DND-41 (cell line): Measurements from ENCODE around the gene ERBB4.

Experiments
- ATAC-seq: fragments of 200-7000 bp; cut with Tn5 transposase; 3 replicates; pipeline ENCODE4 v1.9.1; 2021; ENCODE audit warnings: low read depth; ENCODE audit not compliant: insufficient read depth
- DNase-seq: peaks from one replicate; pipeline ENCODE4 v3.0.0-alpha.2; 2020
- H2AFZ ChIP-seq: 2 replicates; pipeline ENCODE4 v1.6.0; 2012; ENCODE audit warnings: low read depth, low read length
- H3K27ac ChIP-seq: 2 replicates; pipeline ENCODE4 v1.5.1; 2012; ENCODE audit warnings: low read length, inconsistent platforms
- H3K27me3 ChIP-seq: fragments of 200-600 bp; sonication (generic); 2 replicates; pipeline ENCODE4 v1.6.0; 2012; ENCODE audit warnings: low read length, mild to moderate bottlenecking, inconsistent platforms; ENCODE audit not compliant: insufficient read depth, poor library complexity
- H3K36me3 ChIP-seq: 2 replicates; pipeline ENCODE4 v1.5.1; 2012; ENCODE audit warnings: low read length, inconsistent platforms; ENCODE audit not compliant: insufficient read depth
- H3K4me1 ChIP-seq: 2 replicates; pipeline ENCODE4 v1.5.1; 2012; ENCODE audit warnings: mild to moderate bottlenecking, low read length; ENCODE audit not compliant: insufficient read depth
- H3K4me2 ChIP-seq: 2 replicates; pipeline ENCODE4 v1.6.0; 2012; ENCODE audit warnings: mild to moderate bottlenecking, moderate library complexity, low read length, inconsistent platforms; ENCODE audit not compliant: insufficient read depth
- H3K4me3 ChIP-seq, 2 experiments: fragments of 200-600 bp in 1 of 2; shearing (Covaris generic) in 1 of 2; 2 replicates each; pipeline ENCODE4 v1.5.1; 2012 to 2016; ENCODE audit warnings: inconsistent platforms in 2 of 2, low read length in 2 of 2, mild to moderate bottlenecking in 2 of 2, low read depth in 1 of 2, moderate library complexity in 1 of 2
- H3K79me2 ChIP-seq: 2 replicates; pipeline ENCODE4 v1.6.0; 2012; ENCODE audit warnings: low read length, inconsistent platforms; ENCODE audit not compliant: insufficient read depth
- H3K9ac ChIP-seq: 2 replicates; pipeline ENCODE4 v1.6.0; 2012; ENCODE audit warnings: low read depth, mild to moderate bottlenecking, inconsistent platforms, low read length, moderate library complexity
- H3K9me3 ChIP-seq: 2 replicates; pipeline ENCODE4 v1.5.1; 2012; ENCODE audit warnings: low read length, moderate library complexity, mild to moderate bottlenecking, inconsistent platforms; ENCODE audit not compliant: insufficient read depth, severe bottlenecking
- H4K20me1 ChIP-seq: 2 replicates; pipeline ENCODE4 v1.6.0; 2012; ENCODE audit warnings: low read length; ENCODE audit not compliant: insufficient read depth
- CTCF ChIP-seq: IDR thresholded peaks from 2 replicates; pipeline ENCODE4 v1.5.1; 2012; ENCODE audit warnings: borderline replicate concordance, low read length, moderate library complexity, mild to moderate bottlenecking; ENCODE audit not compliant: poor library complexity, severe bottlenecking; ENCODE audit errors: extremely low read depth
- EZH2 ChIP-seq: IDR thresholded peaks from 3 replicates; pipeline ENCODE4 v1.6.1; 2012; ENCODE audit warnings: borderline replicate concordance, low read depth, mild to moderate bottlenecking, moderate library complexity, low read length, inconsistent platforms; ENCODE audit not compliant: severe bottlenecking

The ERBB4 gene

GRCh38 chr2:212024040-212024439 lies 514.6 kb downstream of the ERBB4 start:
- ATAC-seq: no peak
- H2AFZ ChIP-seq: no peak overlapping the region

GRCh38 chr2:212022966-212023365 lies 515.6 kb downstream of the ERBB4 start:
- H3K4me1 ChIP-seq: no peaks in the 10 kb centered on the region

More at GRCh38 chr2:212024040-212024439, 514.6 kb downstream of the ERBB4 start:
- Histone ChIP-seq H3K4me2 (no peak overlapping the region), H3K36me3 (no peaks in the 10 kb centered on the region), H3K4me3 (no peak overlapping the region), H4K20me1 (no peaks in the 10 kb centered on the region), H3K79me2 (no peaks in the 10 kb centered on the region), H3K27me3 (no peaks in the 10 kb centered on the region), H3K9me3 (no peaks in the 10 kb centered on the region), H3K27ac (no peak overlapping the region), H3K9ac (no peak overlapping the region), H3K4me1 (no peaks in the 10 kb centered on the region)
- TF ChIP-seq CTCF (no peak), EZH2 (no peak)
- no peak for DNase-seq

GRCh38 chr2:212021947-212022346 lies 516.7 kb downstream of the ERBB4 start:
- no peak overlapping the region for H3K27ac ChIP-seq
- no peaks in the 10 kb centered on the region for H3K9me3 ChIP-seq
- H4K20me1 ChIP-seq: no peaks in the 10 kb centered on the region
- no peak for DNase-seq
- H3K79me2 ChIP-seq: no peaks in the 10 kb centered on the region
- TF ChIP-seq CTCF (no peak), EZH2 (no peak)
- H3K36me3 ChIP-seq: no peaks in the 10 kb centered on the region
- H3K4me3 ChIP-seq: no peak overlapping the region
- no peaks in the 10 kb centered on the region for H3K27me3 ChIP-seq
- H3K4me1 ChIP-seq: no peaks in the 10 kb centered on the region
- H3K9ac ChIP-seq: no peak overlapping the region
- no peak overlapping the region for H3K4me2 ChIP-seq
- no peak overlapping the region for H2AFZ ChIP-seq
- ATAC-seq: no peak

More at GRCh38 chr2:212022966-212023365, 515.6 kb downstream of the ERBB4 start:
- Histone ChIP-seq H3K4me3 (no peak overlapping the region), H3K36me3 (no peaks in the 10 kb centered on the region), H3K9me3 (no peaks in the 10 kb centered on the region), H3K79me2 (no peaks in the 10 kb centered on the region), H3K4me2 (no peak overlapping the region), H2AFZ (no peak overlapping the region), H3K9ac (no peak overlapping the region), H3K27ac (no peak overlapping the region), H3K27me3 (no peaks in the 10 kb centered on the region), H4K20me1 (no peaks in the 10 kb centered on the region)
- TF ChIP-seq CTCF (no peak), EZH2 (no peak)
- DNase-seq: no peak
- ATAC-seq: no peak

- Histone ChIP-seq H3K4me2 (no peak overlapping the region), H3K4me1 (no peaks in the 10 kb centered on the region), H3K27ac (no peak overlapping the region), H3K9me3 (no peaks in the 10 kb centered on the region), H3K36me3 (no peaks in the 10 kb centered on the region), H4K20me1 (no peaks in the 10 kb centered on the region), H3K79me2 (no peaks in the 10 kb centered on the region), H2AFZ (no peak overlapping the region), H3K9ac (no peak overlapping the region), H3K27me3 (no peaks in the 10 kb centered on the region), H3K4me3 (no peak overlapping the region)
- DNase-seq (no peak), ATAC-seq (no peak)
- TF ChIP-seq CTCF (no peak), EZH2 (no peak)
Measured at GRCh38 chr2:212015588-212015987, 523.0 kb downstream of the ERBB4 start.
